ENCODE results near the gene TGFB1I1.

The TGFB1I1 gene

DNA sequence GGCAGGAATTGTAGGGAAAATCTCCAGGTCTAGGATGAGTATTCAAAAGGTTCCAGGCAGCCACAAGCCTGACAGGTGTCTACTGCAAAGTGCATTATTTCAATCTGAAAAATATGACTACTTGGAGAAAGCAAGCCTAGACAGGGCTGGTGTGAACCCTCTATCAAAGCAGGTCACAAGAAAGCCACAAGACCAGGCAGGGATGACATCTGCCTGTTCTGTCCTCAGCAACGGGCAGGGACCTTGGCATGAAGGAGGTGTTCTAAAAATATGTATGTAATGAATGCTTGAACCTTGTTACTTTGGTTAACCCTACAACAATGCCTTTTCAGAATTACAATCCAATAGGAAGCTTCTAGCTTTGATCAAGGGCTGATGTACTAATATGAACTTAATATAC is 42.6 kb upstream of the TGFB1I1 start:
- TF ChIP-seq ZNF70 (CRISPR knock-in tag; IDR thresholded peaks at IDR 0.05): no peak
- TF ChIP-seq TCF4 (CRISPR knock-in tag; IDR thresholded peaks at IDR 0.05; ENCODE audit: borderline replicate concordance): no peak
- TF ChIP-seq RARB (CRISPR knock-in tag; IDR thresholded peaks at IDR 0.05): no peak
- no peak for TF ChIP-seq ZFP3 (CRISPR knock-in tag; IDR thresholded peaks at IDR 0.05)
- ATAC-seq: no peak

DNA sequence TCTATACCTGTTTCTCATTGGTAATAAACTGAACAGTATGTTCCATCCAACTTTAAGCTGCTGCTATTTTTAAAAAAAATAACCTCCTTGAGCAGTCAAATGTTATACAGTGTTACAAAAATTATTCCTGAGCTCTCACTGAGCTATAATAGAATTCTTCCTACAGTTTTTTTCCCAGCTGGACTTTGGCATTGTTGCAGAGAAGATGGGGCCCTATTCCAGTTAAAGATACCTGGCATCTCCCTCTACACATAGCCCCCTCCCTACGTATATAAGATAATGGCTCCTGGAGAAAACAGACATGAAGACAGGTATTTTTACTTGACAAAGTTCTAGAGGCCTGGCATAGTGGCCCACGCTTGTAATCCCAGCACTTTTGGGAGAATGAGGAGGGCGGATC is 42.2 kb upstream of the TGFB1I1 start:
- ATAC-seq: no peak
- TF ChIP-seq TCF4 (CRISPR knock-in tag; IDR thresholded peaks at IDR 0.05; ENCODE audit: borderline replicate concordance) (no peak), TSHZ2 (CRISPR knock-in tag; IDR thresholded peaks at IDR 0.05) (no peak), ARNTL (CRISPR knock-in tag; IDR thresholded peaks at IDR 0.05; ENCODE audit: borderline replicate concordance, low read depth) (no peak), ZFP3 (CRISPR knock-in tag; IDR thresholded peaks at IDR 0.05) (no peak), ESRRG (CRISPR knock-in tag; IDR thresholded peaks at IDR 0.05) (no peak), CSDC2 (CRISPR knock-in tag; IDR thresholded peaks at IDR 0.05) (no peak), ZNF8 (CRISPR knock-in tag; IDR thresholded peaks at IDR 0.05) (no peak)

DNA sequence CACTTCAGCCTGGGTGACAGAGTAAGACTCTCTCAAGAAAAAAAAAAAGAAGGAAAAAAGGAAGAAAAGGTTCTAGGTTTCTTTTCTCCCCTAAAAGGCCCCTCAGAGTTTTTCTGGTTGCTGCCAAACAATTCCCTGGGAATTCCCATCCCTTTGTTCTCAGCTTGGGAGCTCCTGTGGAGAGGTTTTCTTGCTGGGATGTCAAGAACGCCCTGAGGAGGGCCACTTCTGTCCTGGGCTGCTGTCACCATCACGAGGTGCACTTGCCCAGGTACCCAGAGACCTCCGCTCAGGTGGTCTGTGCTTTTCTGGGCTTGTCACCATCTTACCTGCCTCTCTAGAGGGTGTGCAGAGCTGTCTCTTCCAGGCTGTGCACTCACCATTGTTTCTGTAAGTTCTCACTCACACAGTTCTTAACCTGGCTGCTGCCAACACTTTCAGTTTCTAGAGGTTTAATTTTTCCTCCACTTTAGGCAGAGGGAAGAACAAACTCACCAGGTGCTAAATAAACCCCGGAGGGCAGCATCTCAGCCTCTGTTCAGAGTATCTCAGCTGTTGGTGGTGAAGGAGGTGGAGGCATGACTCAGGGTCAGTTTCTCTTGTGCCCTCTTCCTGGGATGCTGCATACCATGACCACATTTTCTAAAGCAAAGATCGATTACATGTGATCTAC is 41.4 kb upstream of the TGFB1I1 start:
- ATAC-seq: no peak; the same call in 2 of the 3 replicates

GRCh38 chr16:31435341-31436220 is 36.4 kb upstream of the TGFB1I1 start:
- ATAC-seq: no peak
- no peak for TF ChIP-seq CSRNP3 (CRISPR knock-in tag; IDR thresholded peaks at IDR 0.05)
- TF ChIP-seq ARNTL (CRISPR knock-in tag; IDR thresholded peaks at IDR 0.05; ENCODE audit: borderline replicate concordance, low read depth): no peak
- no peak for TF ChIP-seq GLIS3 (CRISPR knock-in tag; IDR thresholded peaks at IDR 0.05)
- TF ChIP-seq PATZ1 (CRISPR knock-in tag; IDR thresholded peaks at IDR 0.05; ENCODE audit: borderline replicate concordance): no peak

More for the DNA sequence above, 41.4 kb upstream of the TGFB1I1 start:
- TF ChIP-seq PPARA (CRISPR knock-in tag; IDR thresholded peaks at IDR 0.05; ENCODE audit: borderline replicate concordance) (no peak), ZNF8 (CRISPR knock-in tag; IDR thresholded peaks at IDR 0.05) (no peak), ZC3H10 (CRISPR knock-in tag; IDR thresholded peaks at IDR 0.05) (no peak), ESRRG (CRISPR knock-in tag; IDR thresholded peaks at IDR 0.05) (no peak), ZFP3 (CRISPR knock-in tag; IDR thresholded peaks at IDR 0.05) (no peak), TOX (CRISPR knock-in tag; IDR thresholded peaks at IDR 0.05; ENCODE audit: borderline replicate concordance) (no peak), ARNTL (CRISPR knock-in tag; IDR thresholded peaks at IDR 0.05; ENCODE audit: borderline replicate concordance, low read depth) (no peak), BACH2 (CRISPR knock-in tag; IDR thresholded peaks at IDR 0.05; ENCODE audit: borderline replicate concordance) (no peak), PATZ1 (CRISPR knock-in tag; IDR thresholded peaks at IDR 0.05; ENCODE audit: borderline replicate concordance) (no peak), OSR1 (CRISPR knock-in tag; IDR thresholded peaks at IDR 0.05) (no peak)
